Smooth muscle cell (in vitro differentiated cells): ENCODE results near the gene SLC44A1. TPM values are rescaled to one million over a fixed set of nuclear protein-coding genes. Genes with fewer than 3 reads are reported as not detected.

Experiments used
- DNase-seq: peaks from one replicate; lab custom pipeline; 2025; ENCODE audit not compliant: unreplicated experiment; lab: John Stamatoyannopoulos, UW
- H2AFZ ChIP-seq: fragments of 200-600 bp; sonication (generic); 2 replicates; pipeline ENCODE4 v1.6.0; 2016; ENCODE audit warnings: antibody characterized with exemption, low read depth, mild to moderate bottlenecking
- H3F3A ChIP-seq: fragments of 200-600 bp; sonication (generic); 2 replicates; pipeline ENCODE4 v1.6.0; 2017; ENCODE audit warnings: antibody characterized with exemption, low read depth
- H3K27ac ChIP-seq: fragments of 200-600 bp; sonication (generic); 2 replicates; pipeline ENCODE4 v1.5.1; 2016; ENCODE audit warnings: low read depth, mild to moderate bottlenecking
- H3K27me3 ChIP-seq: fragments of 200-600 bp; sonication (generic); 2 replicates; pipeline ENCODE4 v1.6.1; 2016; ENCODE audit warnings: low read depth, mild to moderate bottlenecking
- H3K36me3 ChIP-seq: fragments of 200-600 bp; sonication (generic); 2 replicates; pipeline ENCODE4 v1.5.1; 2016; ENCODE audit warnings: low read depth
- H3K4me1 ChIP-seq: fragments of 200-600 bp; sonication (generic); 2 replicates; pipeline ENCODE4 v1.5.1; 2016; ENCODE audit warnings: low read depth
- H3K4me2 ChIP-seq: fragments of 200-600 bp; sonication (generic); 2 replicates; pipeline ENCODE4 v1.6.0; 2016; ENCODE audit warnings: mild to moderate bottlenecking
- H3K4me3 ChIP-seq: fragments of 200-600 bp; sonication (generic); 2 replicates; pipeline ENCODE4 v1.5.1; 2016; ENCODE audit warnings: mild to moderate bottlenecking
- H3K79me2 ChIP-seq: fragments of 200-600 bp; sonication (generic); 2 replicates; pipeline ENCODE4 v1.6.0; 2016; ENCODE audit warnings: low read depth, mild to moderate bottlenecking
- H3K9ac ChIP-seq: fragments of 200-600 bp; sonication (generic); 2 replicates; pipeline ENCODE4 v1.6.0; 2016; ENCODE audit warnings: low read depth
- H3K9me3 ChIP-seq: fragments of 200-600 bp; sonication (generic); replicated peaks from 2 replicates; pipeline ENCODE4 v1.5.1; 2016; ENCODE audit warnings: low read depth
- H4K20me1 ChIP-seq: fragments of 200-600 bp; sonication (generic); 2 replicates; pipeline ENCODE4 v1.6.0; 2016; ENCODE audit warnings: low read depth
- WGBS: methylation state at CpG from one replicate; pipeline ENCODE4 v1.1.7; 2016; ENCODE audit warnings: low lambda C conversion rate; 5-methylcytosine and 5-hydroxymethylcytosine counted together
- polyA plus RNA-seq: library from polyadenylated mRNA; unstranded; fragments of >200 nt; fragmentation: Nextera tagmentation; extraction: Ambion mirVana; gene quantifications from 2 replicates; pipeline ENCODE4 v1.2.1, GENCODE V29; 2016
- total RNA-seq: library from RNA; depleted of rRNA; stranded (reverse); fragments of >200 nt; gene quantifications from 2 replicates; pipeline ENCODE4 v1.2.3, GENCODE V29; 2014
- TF ChIP-seq, protein P1 (sequence below): fragments of 200-600 bp; sonication (generic); IDR thresholded peaks from 2 replicates; pipeline ENCODE4 v1.5.1; 2017; ENCODE audit warnings: borderline replicate concordance, mild to moderate bottlenecking, antibody characterized with exemption; ENCODE audit not compliant: insufficient read depth, poor library complexity, severe bottlenecking

The SLC44A1 gene
- total and polyA plus RNA-seq, 2 experiments from 2014 or later: 14.0 to 22.2 TPM

DNA sequence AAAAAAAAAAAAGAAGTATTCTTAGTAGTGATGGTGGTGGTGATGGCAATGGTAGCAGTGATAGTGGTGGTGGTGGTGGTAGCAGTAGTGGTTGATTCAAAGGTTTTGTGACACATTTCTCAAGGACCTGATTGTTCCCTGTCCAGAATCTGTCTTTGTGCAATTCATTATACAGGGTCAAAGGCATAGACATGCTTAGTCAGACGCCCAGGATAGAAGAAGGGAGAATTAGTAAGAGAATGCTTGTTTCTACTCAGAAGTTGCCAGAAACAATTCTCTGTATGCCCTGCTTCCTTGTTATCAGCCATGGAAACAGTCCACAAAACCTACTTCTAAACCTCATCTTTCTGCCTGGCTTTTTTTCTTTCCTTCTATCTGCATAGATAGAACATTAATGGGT is 89.4 kb downstream of the SLC44A1 start:
- no peaks in the 10 kb centered on the region for H3K4me1 ChIP-seq
- H3K36me3 ChIP-seq: peaks cover 5% of the 10 kb centered on the region
- no peaks in the 10 kb centered on the region for H3K27me3 ChIP-seq
- no peak overlapping the region for H3K4me3 ChIP-seq
- DNase-seq: no peak
- H2AFZ ChIP-seq: no peak overlapping the region
- H3K9ac ChIP-seq: no peak overlapping the region
- H3K9me3 ChIP-seq: no peaks in the 10 kb centered on the region
- WGBS: 64% methylated on average over 1 of the region's 1 CpG
- H3K79me2 ChIP-seq: no peaks in the 10 kb centered on the region
- no peak overlapping the region for H3K4me2 ChIP-seq
- H3F3A ChIP-seq: no peaks in the 10 kb centered on the region
- TF ChIP-seq, protein P1, sequence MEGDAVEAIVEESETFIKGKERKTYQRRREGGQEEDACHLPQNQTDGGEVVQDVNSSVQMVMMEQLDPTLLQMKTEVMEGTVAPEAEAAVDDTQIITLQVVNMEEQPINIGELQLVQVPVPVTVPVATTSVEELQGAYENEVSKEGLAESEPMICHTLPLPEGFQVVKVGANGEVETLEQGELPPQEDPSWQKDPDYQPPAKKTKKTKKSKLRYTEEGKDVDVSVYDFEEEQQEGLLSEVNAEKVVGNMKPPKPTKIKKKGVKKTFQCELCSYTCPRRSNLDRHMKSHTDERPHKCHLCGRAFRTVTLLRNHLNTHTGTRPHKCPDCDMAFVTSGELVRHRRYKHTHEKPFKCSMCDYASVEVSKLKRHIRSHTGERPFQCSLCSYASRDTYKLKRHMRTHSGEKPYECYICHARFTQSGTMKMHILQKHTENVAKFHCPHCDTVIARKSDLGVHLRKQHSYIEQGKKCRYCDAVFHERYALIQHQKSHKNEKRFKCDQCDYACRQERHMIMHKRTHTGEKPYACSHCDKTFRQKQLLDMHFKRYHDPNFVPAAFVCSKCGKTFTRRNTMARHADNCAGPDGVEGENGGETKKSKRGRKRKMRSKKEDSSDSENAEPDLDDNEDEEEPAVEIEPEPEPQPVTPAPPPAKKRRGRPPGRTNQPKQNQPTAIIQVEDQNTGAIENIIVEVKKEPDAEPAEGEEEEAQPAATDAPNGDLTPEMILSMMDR: no peak
- H4K20me1 ChIP-seq: no peaks in the 10 kb centered on the region
- no peak overlapping the region for H3K27ac ChIP-seq

DNA sequence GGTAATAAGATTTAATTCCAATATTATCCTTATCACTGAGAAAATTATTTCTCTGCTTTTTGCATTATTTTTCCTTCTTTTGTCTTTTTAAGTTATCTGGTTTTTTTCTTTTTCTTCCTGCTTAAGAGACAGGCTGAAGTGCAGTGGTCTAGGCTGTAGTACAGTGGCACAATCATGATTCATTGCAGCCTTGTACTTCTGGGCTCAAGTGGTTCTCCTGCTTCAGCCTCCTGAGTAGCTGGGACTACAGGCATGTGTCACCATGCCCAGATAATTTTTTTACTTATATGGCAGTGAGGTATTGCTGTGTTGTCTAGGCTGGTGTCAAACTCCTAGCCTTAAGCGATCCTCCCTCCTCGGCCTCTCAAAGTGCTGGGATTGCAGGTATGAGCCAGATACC is 93.9 kb downstream of the SLC44A1 start:
- Histone ChIP-seq H3K79me2 (no peaks in the 10 kb centered on the region), H3K4me2 (no peak overlapping the region), H2AFZ (no peak overlapping the region), H3K4me1 (no peaks in the 10 kb centered on the region), H3K27me3 (no peaks in the 10 kb centered on the region), H3K9me3 (no peaks in the 10 kb centered on the region), H3K4me3 (no peak overlapping the region), H4K20me1 (no peaks in the 10 kb centered on the region), H3K9ac (no peak overlapping the region), H3F3A (no peaks in the 10 kb centered on the region), H3K27ac (no peak overlapping the region), H3K36me3 (peaks cover 5% of the 10 kb centered on the region)
- WGBS: 90% methylated on average over 2 of the region's 2 CpGs
- no peak for DNase-seq
- TF ChIP-seq, protein P1: no peak

DNA sequence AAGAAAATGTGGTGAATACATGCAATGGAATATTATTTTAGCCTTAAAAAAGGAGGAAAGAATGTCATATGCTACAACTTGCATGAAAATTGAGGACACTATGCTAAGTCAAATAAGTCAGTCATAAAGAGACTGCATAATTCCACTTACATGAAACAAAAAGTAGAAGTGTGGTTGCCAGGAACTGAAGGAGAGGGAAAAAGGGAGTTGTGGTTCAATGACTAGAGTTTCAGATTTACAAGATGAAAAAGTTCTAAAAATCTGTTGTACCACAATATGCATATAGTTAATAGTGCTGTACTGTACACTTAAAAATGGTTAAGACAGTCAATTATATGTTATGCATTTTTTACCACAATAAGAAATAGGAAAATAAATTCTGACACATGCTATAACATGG is 95.4 kb downstream of the SLC44A1 start:
- no peak overlapping the region for H3K4me2 ChIP-seq
- no peaks in the 10 kb centered on the region for H3K27me3 ChIP-seq
- no peaks in the 10 kb centered on the region for H3F3A ChIP-seq
- no peaks in the 10 kb centered on the region for H3K9me3 ChIP-seq
- H2AFZ ChIP-seq: no peak overlapping the region
- no peaks in the 10 kb centered on the region for H3K79me2 ChIP-seq
- TF ChIP-seq, protein P1: no peak
- no peaks in the 10 kb centered on the region for H3K4me1 ChIP-seq
- H3K36me3 ChIP-seq: peaks cover 5% of the 10 kb centered on the region
- H3K4me3 ChIP-seq: no peak overlapping the region
- DNase-seq: no peak
- no peaks in the 10 kb centered on the region for H4K20me1 ChIP-seq
- no peak overlapping the region for H3K9ac ChIP-seq
- no peak overlapping the region for H3K27ac ChIP-seq

DNA sequence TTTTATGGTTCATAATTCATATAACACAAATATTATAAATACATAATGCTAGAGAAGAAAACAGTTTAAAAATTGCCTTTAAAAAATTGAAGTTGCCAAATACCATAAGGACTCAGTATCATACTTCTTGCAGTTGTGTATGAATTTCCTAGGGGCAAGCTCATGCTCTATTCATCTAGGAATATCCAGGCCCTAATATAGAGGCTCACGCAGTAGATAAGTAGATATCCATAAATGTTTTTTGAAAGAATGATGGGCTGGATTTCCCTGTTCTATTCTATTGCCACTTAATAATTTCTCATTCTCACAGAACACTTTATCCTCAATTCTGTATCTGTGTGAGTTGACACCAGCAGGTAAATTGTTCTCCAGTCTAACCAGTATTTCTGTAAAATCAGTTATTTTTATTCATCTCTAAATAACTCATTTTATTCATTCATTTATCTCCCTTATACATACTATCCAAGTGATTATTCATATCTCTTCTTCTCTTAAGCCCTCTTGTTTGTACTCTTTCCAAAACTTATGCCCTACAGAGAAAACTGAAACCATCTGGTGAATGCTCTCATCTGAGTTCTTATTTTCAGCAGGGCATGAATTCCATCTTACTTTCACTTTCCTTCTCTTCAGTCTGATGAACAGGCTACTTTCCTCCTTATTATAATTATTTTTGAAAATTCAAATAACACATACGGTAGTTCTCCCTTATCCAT is 97.1 kb downstream of the SLC44A1 start:
- H3K27me3 ChIP-seq: no peaks in the 10 kb centered on the region
- WGBS: 92% methylated on average over 2 of the region's 2 CpGs
- no peak for DNase-seq
- H3K4me1 ChIP-seq: no peaks in the 10 kb centered on the region
- peak overlapping the region; percentile 25 for H3K4me2 ChIP-seq
- TF ChIP-seq, protein P1: no peak
- no peak overlapping the region for H3K27ac ChIP-seq
- no peak overlapping the region for H3K9ac ChIP-seq
- no peaks in the 10 kb centered on the region for H3F3A ChIP-seq
- no peaks in the 10 kb centered on the region for H4K20me1 ChIP-seq
- no peaks in the 10 kb centered on the region for H3K79me2 ChIP-seq
- H3K4me3 ChIP-seq: peak overlapping the region; percentile 17
- H2AFZ ChIP-seq: no peak overlapping the region
- H3K9me3 ChIP-seq: no peaks in the 10 kb centered on the region
- peaks cover 5% of the 10 kb centered on the region for H3K36me3 ChIP-seq
